ENCODE measurements around the gene CCNK.
A peak's percentile ranks its signal among the peaks of the same experiment; 100 is the strongest.

CCNK gene

DNA sequence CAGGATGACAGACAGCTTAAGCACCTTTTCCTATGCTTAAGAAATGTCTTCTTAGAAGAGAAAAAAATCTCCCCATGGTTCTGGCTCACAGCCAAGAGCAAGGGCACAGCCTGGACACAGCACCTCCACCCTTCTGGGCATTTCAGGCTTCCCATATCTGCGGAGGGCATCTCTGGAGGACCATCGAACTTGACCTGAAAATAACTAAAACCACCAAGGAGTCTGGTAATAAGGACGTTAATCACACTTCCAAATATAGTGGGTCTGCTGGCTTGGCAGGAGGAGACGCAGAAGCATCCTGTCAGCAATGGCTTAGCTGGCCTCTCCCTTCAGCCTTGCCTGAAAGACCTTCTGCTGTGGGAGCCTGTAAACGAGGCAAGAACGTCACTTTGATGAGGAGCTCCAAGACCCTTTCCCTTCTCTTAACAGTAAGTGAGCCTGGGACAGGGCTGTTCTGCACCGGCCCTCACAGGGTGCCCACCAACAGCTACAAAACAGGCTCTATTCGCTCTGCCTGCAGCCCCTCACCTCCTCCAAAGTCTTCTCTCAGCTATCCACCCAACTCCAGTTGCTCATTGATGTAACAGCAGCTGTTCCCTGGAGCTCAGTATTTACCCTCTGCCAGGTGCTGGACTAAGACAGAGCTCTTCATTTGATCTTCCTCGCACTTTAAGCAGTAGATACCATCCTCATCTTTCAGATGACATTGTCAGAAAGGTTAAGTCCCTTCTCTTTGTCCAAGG, 13.7 kb upstream of the CCNK start:
- no peak for DNase-seq

DNA sequence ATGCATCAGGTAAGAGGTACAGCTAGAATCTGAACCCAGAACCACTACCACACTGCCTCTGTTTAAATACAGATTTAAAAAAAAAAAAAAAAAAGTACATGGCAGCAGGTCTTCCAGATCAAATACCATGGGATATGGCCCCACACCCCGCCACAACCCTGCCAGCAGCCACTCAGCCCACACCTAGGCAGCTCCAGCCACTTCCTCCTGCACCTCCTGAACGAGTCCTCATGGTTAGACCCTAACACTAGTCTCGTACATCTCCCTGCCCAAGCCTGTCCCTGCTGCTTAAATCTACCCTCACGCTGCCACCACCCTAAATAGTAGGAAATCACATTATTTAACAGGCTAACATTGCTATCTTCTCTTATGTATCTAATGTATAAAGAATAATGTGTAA, 13.1 kb upstream of the CCNK start:
- DNase-seq = no peak

- DNase-seq = no peak
Observed at GRCh38 chr14:99468836-99469592, 12.2 kb upstream of the CCNK start.

- no peak for DNase-seq
Observed at GRCh38 chr14:99471731-99472130, 9.5 kb upstream of the CCNK start.

DNA sequence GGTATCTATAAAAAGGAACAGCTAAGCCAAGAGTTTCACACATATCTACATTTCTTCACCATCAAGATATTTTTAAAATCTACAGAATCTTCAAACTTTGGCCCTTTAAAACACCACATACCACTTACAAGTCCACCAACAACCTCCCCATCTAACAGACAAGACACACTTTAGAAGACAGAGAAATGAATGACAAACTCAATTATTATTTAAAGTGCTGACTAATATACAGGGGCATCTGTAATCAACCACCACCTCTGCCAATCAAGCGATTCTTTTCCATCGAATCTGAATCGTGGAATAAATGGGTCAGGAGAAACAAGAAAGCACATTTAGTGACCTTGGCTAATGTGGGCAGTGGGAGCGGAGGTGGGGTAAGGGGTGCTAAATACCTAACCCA, 8.3 kb upstream of the CCNK start:
- no peak for DNase-seq

DNA sequence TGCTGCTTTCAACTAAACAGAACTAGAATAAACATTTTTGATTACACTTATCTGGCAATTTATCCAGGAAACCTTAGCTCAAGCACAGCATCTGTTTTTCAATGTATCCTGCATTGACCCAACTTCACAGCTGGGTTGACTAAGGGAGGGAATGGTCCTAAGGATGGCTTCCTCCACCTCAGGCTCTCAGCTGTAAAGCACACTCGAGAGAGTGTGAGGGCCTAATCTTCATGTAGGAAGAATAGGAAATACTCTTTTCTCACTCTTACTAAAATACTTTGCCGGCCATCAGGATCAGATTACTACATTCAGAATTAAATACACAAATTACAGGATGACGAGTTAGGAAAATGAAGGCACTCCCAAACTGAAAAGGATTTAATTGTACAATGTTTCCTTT, 7.8 kb upstream of the CCNK start:
- DNase-seq = no peak

DNA sequence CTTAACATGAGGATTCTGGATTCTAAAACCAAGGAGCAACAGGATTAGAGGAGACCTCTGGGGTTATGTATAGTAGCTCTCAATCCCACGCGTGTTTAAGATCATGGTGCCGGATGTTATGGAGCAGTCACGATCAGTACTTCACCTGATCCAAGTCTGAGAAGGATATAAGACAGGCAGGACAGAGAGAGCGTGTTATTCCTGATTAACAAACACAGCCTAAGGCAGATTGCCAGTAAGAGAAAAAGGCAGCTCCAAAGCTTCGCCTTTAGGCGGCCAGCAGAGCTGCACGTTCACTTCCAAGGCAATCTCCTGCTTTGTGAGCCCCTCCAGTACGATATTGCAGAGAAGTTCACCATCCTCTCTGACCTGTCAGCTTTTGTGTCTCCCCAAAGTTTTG, 6.0 kb upstream of the CCNK start:
- DNase-seq = no peak

GRCh38 chr14:99475660-99476059, 5.5 kb upstream of the CCNK start:
- DNase-seq = no peak

- DNase-seq = no peak
Observed at GRCh38 chr14:99476864-99477263, 4.3 kb upstream of the CCNK start.

DNA sequence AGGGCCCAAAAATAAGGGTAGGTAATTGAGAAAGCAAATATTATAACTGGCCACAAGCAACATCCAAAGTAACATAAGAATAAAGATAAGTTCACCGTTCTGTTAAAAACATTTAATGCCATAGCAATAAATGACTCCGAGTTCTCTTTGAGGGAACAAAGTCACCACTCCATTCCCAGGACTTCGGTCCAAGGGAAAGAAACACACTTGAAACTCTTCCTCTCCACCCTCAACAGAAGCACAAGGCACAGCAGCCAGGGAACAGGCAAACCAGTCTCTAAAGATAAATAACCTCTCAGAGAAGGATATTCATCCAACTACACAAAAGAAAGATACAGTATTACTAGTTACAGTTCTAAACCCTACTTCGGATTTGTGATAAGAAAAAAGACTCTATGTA, 3.1 kb upstream of the CCNK start:
- no peak for DNase-seq

DNA sequence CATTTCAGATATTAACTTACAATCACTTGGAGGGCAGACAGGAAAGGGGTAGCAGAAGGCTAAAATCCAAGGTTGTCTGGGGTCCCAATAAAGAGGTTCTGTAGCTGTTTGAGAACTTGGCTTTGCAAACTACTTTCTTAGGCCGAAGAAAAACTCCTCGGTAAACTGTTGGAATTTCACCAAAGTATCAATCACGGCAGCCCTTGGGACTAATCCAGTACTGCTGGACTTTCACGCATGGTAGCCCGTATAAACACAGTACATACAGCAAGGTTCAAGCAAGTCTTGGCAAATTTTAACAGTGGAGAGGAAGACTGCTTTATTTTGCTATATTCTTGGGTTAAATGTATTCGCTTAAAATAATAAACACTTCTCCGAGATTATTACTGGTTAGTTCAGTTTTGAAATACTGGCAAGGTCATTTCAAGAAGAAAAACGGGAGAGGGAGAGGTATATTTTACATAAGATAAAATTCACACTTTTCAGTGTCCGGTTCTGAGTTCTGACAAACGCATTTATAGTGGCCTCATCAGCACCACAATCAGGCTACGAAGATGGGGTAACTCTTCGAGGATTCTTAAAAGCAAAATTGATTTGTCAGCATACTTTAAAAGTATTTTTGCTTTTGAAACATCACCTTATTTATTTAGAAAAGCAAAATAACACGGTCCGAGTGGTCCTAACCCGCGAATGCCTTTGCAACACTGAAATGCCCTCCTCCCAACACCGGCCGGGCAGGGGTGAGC, 1.9 kb upstream of the CCNK start:
- DNase-seq = no peak

DNA sequence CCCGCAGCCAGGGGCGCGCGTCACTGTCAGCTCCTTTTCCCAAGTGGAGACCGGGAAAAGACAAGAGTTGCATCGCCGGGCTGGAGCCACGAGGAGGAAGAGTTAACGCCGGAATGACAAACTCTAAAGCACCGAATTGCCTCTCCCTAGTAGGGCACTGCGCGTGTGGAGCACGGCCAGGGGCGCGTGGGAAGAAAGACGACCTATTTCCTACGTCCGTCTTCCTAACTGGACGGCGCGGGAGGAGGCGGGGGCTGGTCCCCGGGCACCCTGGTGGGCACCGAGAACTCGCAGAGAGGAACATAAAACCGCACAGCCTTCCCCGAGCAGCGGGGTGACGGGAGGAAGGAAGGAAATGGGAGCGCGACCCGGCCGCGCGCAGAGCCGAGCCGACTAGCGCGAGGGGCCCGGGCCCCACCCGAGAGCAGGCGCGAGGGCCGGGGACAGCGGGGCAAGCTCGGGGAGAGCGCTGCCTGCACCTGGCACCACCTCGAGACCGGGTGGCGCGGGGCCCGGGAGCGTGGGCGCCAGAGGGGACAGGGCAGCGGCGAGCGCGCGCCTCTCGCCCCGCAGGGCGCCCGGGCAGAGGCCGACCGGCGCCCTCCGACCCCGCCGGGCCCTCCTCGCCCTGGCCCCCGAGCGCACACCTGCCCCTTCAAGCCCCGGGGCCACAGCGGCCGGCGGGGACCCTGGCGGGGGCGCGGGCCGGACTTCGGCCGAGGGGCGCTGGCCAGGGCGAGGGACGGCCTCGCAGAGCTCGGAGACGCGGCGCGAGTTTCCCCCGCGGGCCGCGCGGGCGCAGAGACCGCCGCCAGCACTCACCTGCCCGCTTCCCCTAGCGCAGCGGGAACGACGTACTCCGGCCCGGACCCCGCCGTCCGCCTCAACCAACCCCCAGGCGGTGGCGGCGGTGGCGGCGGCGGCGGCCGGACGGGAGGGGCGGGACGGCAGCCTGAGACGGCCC, 1.0 kb upstream of the CCNK start, which contains the start of gene SETD3:
Gene SETD3, minus strand, starts transcription at position 954 of the 964 bp plus-strand sequence. CDS start 15,054 bp downstream, outside the sequence.
- DNase-seq = peak; percentile 4 to 25

- DNase-seq = peak; percentile 10 to 11
Observed at GRCh38 chr14:99481745-99482099, 513 bp downstream of the CCNK start.

DNA sequence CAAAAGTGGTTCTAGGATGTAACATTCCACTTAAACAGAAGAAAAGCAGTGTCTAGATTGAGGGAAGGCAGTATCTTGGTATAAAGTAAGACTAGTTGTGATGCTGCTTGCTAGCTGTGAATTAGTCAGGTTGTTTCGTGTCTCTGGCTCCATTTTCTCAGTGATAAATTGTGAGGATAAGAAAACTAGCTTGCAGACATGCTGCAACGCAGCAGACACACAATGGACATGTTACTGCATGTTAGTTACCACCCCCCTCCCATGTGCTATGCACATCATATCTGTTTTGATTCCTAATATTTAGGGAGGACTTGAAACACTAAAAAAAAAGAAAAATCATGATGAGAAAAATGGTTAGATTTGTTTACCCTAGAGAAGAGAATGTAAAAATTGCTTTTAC, 2.9 kb downstream of the CCNK start:
- no peak for DNase-seq

DNA sequence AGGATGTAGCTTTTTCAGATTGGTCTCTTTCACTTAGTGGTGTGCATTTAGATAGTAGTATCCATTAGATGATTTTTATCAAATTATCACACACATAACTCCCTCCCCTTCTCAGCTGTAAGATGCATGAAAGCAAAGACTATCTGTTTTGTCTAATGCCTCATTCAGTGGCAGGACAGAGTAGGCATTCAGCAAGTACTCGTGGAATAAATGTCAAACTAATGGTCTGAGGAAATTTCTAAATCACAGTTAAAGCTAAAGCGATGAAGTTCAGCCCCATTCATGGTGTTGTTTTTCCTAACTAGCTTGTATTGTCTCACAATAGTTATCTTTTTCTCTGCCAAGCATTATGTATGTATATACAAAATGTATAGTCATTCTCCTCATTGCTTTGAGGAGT, 16.1 kb downstream of the CCNK start:
- DNase-seq = no peak

DNA sequence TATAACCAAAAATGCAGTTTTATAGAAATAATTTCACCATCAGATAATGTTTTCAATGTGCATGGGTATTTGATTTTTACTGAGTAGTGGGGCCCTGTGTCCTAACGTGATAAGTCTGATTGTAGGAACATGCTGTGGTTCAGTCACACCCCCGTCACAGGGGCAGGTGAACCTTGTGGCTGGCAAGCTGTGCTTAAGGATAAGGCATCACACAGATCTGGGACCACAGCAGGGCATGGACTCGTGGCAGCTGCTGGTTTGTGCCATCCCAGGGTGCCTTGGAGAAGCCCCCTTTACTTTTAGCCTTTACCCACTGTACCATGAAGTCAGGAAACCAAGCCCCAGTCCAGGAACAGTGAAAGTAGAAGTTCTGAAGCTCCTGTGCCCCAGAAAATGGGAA, 16.7 kb downstream of the CCNK start:
- DNase-seq = no peak

- no peak for DNase-seq
Observed at GRCh38 chr14:99502989-99503421, 21.8 kb downstream of the CCNK start.

GRCh38 chr14:99503848-99504453, 22.7 kb downstream of the CCNK start:
- DNase-seq = no peak

DNA sequence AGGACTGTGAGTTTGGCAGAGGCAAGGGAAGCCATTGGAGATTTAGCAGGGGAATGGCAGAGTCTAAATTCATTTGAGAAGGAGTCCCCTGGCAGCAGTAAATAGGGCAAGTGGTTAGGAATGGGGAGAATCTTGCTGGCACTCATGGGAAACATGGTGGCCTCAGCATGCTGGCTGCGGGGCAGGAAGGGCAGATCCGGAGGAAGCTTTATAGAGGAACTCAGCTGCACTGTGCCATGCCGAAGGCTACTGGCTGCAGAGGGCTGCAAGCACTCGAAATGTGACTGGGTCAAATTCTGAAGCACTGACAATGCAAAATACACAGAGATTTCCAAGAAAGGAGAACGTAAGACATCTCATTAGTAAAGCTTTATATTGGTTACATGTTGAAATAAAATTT, 23.9 kb downstream of the CCNK start:
- DNase-seq = no peak

GRCh38 chr14:99506276-99506675, 25.1 kb downstream of the CCNK start:
- no peak for DNase-seq

DNA sequence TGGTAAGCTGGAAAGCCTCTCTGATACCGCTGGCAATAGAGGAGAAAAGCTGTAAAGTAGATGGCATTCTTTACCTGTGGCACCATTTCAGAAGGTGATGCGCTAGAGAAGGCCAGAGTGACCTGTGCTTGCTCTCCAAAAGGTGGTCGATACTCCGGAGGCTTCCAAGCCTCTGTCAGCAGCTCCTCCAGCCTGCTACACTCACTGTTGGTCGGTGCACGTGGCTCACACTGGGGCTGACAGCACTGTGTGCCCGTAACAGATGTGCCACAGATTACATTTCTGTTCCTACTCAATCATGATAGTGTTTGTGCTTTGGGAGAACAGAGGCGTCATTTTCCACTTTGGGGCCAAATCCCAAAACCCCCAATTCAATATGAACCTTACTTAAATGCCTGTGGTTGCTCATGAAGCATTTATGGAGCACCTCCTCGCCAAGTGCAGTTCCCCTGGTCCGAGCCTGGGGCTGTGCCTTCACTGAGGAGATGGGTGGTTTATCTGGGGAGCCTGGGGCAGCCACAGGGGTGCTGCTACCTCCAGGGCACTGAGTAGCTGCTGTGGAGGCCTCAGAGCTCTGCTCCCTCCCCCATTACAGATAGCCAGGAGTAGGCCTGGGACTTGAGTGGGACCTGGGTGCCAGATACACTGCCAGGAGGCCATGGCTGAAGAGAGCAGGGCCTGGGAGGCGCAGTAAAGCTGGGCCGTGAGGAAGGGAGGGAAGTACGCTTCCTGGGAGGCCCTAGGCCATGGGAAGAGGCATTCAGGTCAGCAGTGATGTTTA, 26.8 kb downstream of the CCNK start:
- no peak for DNase-seq
